Measurements from ENCODE around the gene SPTAN1.

DNA sequence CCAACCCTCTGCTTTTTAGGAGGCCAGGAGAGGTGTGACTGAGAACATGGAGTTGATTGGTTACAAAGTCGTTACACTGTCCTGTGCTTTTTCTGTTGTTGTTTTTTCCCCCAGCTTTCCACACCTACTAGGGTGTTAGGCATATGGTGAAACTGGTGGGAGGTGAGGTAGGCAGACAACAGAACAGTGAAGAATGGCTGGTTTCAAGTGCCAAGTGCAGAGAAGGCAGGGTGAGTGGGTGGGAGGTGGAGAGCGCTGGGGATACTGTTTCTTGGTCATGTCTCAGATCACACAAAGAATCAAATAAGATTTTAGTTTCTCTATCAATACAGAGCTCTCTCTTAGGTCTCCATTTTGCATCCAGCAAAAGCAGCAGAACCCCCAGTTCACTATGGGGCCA, 2.2 kb upstream of the SPTAN1 start:
- TF ChIP-seq GATA1 (IDR thresholded peaks at IDR 0.05; ENCODE audit: low read depth, low read length) (no peak), POLR2A (IDR thresholded peaks at IDR 0.05; ENCODE audit: low read length) (no peak)

Measured in erythroblast (primary cell).